ENCODE measurements around the gene ATP9A.
"Not testable (repeated sequence)": the region's sequence is repeated elsewhere in the genome, so short reads cannot be mapped to it uniquely, and the experiment has no call there.

The ATP9A gene

DNA sequence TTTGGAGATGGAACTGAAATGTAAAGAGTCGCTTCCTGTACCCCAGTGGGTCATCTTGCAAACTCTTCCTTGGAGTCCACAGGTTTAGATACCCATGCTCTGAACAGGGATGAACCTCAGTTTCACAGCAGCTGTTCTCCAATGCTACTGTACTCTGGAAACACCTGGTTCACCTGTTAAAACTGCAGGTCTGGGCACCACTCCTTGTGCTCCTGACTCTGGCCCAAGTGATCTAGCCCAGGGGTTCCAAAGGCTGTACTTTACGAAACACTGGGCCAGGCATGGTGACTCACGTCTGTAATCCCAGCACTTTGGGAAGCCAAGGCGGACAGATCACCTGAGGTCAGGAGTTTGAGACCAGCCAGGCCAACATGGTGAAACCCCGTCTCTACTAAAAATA, 102.1 kb downstream of the ATP9A start:
- Histone ChIP-seq H3K27ac (no peak overlapping the region), H3K4me3 (no peak overlapping the region)

DNA sequence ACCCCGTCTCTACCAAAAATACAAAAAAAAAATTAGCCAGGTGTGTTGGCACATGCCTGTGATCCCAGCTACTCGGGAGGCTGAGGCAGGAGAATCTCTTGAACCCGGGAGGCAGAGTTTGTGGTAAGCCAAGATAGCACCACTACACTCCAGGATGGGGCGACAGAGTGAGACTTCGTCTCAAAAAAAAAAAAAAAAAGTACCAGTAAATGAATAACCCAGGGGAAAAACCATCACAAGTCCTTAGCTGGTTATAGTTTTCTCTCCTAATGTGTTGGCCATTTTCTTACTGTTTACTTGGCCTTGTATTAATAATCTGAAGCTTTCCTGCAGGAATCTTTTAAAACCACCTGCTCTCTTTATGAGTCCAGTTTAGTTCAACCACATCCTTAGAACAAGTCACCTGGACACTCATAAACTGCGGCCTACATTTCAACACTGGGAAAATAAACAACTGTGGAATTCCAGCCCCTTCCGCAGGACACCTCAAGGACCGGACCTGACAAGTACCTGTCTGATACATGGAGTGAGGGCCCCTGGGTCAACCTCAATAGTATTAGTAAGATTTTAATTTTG, 102.6 kb downstream of the ATP9A start:
- Histone ChIP-seq H3K27ac (no peak overlapping the region), H3K4me3 (no peak overlapping the region)

DNA sequence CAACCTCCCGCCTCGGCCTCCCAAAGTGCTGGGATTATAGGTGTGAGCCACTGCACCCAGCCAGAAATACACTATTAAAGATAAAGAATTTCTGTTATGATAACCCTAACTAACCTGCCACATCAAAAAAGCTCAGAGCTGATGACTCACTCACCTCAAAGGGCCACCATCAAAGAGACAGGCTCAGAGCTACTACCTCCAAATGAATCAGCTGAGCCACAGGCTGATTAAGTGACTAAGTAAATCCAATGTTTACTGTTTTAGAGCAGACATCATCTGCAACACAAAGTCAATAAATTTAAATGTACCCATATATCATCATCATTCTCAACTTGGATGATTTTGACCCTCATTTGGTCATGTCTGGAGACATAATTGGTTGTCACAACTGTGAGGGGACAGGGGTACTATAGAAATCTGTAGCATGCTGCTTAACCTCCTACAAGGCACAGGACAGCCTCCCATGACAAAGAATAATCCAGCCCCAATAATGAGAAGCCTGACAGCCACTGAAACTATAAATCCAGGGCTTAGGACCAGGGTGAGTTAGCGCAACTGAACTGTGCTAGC, 106.5 kb downstream of the ATP9A start:
- H3K27ac ChIP-seq = peak overlapping the region in 1 of 21 experiments; percentile 47
- no peak overlapping the region for H3K4me3 ChIP-seq

DNA sequence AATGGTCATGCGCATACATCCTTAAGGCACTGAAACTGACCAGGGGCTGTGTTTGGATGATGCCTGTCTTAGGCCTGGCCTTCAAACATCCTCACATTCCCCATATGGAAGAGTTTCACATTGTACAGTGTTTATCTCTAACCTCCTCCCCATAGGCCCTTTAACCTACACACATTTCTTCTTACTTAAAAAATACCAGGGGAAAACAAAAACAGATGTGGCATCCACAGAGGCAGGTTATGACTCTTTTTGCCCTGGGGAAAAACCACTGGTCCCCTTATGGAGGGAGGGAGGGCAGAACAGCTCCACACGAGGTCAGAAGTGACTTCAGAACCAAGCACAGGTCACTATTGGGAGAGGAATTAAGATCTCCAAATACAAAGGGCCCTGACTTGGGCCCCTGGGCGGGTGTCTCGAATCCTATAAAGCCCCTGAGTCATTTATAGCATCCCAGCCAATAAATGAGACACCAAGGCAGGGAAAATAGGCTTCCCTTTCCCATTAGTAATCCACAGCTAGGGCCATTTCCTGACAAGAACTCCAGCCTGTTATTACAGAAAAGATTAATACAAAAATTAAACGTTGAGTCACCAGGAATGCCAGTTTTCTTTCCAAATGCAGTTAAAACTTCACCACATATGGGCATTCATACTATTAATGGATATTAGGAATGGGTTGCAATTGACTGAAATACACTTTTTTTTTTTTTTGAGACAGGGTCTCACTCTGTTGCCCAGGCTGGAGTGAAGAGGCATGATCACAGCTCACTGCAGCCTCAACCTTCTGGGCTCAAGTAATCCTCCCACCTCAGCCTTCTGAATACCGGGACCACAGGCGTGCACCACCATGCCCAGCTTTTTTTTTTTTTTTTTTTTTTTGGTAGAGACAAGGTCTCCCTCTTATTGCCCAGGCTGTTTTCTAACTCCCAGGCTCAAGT, 107.2 kb downstream of the ATP9A start:
- no peak overlapping the region for H3K4me3 ChIP-seq
- peak overlapping the region in 7 of 21 experiments; percentile 15 to 62 (median 21) for H3K27ac ChIP-seq

DNA sequence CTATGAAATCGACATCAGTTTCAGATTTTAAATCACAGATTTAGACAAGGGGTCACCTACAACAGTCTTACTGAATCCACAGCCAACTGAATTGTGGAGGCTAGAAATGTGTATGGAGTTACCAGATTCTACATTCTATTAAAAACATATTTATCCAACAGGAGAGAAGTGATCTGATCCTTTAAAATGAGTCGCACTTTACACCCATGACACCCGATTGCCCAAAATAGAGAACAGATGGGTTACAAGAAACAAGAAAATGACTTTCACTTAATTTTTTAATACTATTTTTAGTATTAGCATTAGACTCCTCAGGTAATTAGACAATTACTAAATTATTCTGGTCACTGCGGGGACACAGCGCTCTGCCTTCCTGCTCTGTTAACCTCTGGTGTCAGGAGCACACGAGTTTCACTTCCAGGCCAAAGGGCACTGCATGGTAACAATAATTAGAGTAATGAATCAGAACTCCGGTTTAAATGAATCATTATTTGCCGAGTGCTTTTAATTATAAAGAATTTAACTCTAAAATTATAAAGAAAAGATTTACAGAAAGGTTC, 108.6 kb downstream of the ATP9A start:
- H3K4me3 ChIP-seq = no peak overlapping the region
- peak overlapping the region in 1 of 21 experiments; percentile 2 for H3K27ac ChIP-seq

DNA sequence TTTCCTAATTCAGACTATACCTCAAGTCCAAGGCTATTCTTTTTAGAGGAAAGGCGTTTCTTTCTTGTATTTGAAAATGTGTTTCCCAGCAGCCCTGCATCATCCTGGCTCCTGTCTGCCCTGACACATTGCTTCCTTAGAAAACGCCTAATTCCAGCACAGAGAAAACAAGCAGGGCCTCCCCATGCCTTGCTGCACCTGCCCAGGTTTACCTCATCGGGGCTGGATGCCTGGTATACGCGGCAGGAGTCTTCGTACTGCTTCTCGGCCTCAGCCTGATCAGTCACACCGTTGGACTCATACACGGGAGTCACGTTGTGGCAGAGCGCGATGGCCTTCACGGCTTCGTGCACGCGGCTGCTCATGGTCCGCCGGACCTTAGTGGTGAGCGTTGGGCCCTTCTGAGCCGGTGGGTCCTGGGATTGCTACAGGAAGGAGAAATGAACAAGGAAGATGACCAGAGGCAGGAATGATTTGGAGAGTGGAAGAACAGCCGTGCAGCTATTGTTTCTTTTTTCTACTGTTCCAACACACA, 111.4 kb downstream of the ATP9A start:
- Histone ChIP-seq H3K4me3 (no peak overlapping the region), H3K27ac (no peak overlapping the region)

DNA sequence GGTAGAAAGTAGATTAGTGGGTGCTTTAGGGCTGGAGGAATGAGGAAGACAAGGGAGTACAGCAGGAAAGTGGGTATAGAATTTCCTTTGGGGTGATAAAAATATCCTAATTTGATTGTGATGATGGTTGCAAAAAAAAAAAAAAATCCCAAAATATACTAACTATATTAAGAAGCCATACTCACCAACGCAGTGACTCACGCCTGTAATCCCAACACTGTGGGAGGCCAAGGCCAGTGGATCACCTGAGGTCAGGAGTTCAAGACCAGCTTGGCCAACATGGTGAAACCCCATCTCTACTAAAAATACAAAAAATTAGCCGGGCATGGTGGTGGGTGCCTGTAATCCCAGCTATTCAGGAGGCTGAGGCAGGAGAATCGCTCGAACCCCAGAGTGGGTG, 112.1 kb downstream of the ATP9A start:
- H3K27ac ChIP-seq = not testable (repeated sequence)

DNA sequence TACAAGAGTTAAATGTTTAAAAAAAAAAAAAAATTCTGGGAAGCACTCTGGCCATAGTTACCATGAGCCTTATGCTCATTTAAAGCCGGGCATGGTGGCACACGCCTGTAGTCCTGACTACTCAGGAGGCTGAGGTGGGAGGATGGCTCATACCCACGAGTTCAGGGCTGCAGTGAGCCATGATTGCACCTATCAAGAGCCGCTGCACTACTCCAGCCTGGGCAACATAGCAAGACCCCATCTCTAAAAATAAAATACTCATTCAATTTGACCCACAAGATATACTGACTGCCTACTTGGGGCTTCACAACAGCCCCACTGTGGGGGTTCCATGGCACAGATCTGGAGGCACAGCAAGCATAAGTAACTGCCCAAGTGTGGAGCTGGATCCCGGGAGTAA, 113.7 kb downstream of the ATP9A start:
- Histone ChIP-seq H3K27ac (no peak overlapping the region), H3K4me3 (no peak overlapping the region)

More for the DNA sequence above, 112.1 kb downstream of the ATP9A start:
- H3K4me3 ChIP-seq = not testable (repeated sequence)

DNA sequence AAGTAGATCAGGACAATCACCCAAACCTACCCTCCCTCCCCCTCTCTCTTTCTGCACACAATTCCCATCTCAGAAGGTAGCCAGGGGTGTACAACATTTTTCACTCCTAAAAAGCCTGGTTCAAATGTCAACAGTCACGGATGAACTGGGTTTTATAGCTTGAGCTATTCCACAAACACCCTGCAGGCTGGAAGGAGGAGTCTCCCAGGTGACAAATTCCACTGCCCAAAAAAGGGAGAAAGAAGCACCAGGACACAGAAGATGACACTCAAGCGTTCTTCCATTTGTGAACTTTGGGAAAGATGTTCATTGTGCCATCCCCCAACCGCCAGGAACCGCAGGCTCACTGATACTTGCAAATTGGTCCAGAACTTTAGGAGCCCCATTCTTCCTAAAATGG, 114.1 kb downstream of the ATP9A start:
- Histone ChIP-seq H3K27ac (no peak overlapping the region), H3K4me3 (no peak overlapping the region)

DNA sequence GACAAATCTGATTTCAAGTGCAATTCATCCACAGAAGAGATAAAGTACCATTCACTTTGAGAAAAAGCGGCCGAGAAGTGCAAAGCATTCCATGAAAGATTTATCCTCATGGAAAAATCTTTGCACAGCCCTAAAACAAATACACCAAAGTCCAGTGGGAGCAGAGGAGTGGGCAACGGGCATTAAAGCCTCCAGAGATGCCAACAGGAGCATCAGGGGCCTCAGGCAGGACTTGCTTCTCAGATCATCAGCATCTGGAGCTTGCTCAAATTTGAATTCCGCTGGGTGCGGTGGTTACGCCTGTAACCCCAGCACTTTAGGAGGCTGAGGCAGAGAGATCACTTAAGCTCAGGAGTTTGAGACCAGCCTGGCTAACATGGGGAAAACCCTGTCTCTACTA, 115.0 kb downstream of the ATP9A start:
- Histone ChIP-seq H3K4me3 (no peak overlapping the region), H3K27ac (no peak overlapping the region)

DNA sequence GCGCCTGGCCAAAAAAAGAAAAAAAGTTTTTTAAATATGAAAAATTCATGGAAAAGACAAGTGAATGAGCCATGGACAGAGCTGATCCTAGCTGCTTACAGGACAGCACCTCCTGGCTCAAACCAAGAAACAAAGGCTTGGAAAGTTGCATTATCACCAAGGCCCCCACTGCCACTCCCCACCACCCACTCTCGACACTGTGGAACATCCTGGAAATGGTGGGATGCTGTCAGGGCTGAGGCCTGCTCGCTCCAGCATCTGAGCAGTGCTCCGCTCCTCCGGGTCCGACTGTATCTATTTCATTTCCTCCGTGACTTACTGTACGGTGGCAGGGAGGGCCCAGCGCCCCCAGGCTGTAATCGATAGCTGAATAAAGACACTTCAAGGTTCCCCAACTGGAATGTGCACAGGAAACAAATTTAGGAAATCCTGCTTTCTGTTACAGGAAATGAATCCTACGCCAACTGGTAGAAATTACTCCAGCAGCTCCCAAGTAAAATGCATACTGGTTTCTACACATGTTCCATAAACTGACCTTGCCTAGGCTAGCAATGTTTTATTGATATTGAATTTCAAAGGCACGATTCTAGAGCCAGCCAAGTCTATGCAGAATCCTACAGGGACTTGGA, 116.2 kb downstream of the ATP9A start:
- no peak overlapping the region for H3K4me3 ChIP-seq
- no peak overlapping the region for H3K27ac ChIP-seq

DNA sequence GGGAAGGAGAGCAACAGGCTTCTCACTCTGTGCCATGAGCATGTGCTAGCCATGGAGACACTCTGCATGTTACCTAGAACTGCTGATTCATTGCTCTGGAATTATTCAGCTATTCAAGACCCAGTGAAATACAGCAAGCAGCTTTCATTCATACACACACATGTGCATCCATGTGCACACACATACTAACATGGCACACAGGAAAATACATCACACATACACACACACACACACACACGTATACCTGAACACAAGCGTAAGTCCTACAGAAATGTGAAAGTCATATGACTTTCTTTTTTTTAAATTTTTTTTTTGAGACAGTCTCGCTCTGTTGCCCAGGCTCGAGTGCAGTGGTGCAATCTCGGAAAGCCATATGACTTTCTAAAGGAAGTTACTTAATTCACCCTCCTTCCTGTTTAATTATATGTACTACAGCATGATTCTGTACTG, 117.5 kb downstream of the ATP9A start:
- no peak overlapping the region for H3K27ac ChIP-seq
- H3K4me3 ChIP-seq = no peak overlapping the region

DNA sequence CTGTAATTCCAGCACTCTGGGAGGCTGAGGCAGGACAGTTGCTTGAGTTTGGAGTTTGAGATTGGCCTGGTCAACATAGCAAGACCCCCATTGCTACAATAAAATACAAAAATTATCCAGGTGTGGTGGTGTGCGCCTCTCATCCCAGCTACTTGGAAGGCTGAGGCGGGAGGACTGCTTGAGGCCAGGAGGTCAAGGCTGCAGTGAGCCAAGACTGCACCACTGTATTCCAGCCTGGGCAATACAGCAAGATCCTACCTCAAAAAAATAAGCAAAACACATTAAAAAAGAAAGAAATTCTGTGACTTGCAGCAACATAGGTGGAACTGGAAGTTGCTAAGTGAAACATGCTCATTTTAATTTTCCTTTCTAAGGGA, 119.6 kb downstream of the ATP9A start:
- Histone ChIP-seq H3K27ac (no peak overlapping the region), H3K4me3 (no peak overlapping the region)

DNA sequence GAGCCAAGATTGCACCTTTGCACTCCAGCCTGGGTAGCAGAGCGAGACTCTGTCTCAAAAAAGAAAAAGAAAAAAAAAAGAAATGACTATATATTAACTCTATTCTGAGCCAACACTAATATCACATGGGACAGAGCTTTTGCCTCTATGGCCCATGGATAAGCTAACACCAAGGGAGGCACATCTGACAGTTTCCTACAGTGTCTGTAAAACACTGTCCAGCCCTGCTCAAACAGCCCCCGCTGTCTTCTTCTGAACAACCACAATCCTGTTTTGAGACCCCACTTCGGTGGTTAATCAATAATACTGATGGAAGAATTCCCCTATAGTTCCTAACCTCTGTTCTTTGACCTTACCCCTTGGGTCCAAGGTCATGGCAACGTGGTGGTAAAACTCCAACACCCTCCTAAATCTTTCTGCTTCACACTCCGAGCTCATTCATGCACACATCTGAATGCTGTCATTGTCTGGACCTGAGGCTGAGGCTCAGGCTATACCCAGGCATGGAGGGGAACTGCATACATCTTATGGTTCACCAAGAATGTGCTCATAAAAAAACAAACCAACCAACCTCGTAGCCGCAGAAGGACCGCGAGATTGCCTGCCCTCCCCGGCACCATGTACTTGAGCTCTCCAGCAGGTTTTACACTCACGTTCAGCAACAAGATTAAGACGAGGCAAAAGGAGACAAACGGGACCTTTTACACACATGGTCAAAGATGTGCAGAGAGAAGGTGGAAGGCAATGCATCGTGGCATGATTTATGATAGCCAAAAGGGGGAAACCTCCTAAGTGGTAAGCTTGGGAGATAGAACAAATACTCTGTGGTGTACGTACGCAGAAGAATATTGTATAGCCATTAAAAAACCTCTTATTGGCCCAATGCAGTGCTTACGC, 120.3 kb downstream of the ATP9A start:
- Histone ChIP-seq H3K27ac (no peak overlapping the region), H3K4me3 (no peak overlapping the region)

DNA sequence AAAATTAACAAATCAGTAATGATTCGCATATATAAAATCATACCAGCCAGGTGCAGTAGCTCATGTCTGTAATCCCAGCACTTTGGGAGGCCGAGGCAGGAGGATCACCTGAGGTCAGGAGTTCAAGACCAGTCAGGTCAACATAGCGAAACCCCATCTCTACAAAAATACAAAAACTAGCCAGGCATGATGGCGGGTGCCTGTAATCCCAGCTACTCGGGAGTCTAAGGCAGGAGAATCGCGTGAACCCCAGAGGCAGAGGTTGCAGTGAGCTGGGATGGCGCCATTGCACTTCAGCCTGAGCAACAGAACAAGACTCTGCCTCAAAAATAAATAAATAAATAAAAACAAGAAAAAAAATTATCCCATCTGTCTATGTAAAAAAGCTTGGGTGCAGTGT, 124.4 kb downstream of the ATP9A start:
- H3K27ac ChIP-seq, H3K4me3 ChIP-seq: not testable (repeated sequence)

DNA sequence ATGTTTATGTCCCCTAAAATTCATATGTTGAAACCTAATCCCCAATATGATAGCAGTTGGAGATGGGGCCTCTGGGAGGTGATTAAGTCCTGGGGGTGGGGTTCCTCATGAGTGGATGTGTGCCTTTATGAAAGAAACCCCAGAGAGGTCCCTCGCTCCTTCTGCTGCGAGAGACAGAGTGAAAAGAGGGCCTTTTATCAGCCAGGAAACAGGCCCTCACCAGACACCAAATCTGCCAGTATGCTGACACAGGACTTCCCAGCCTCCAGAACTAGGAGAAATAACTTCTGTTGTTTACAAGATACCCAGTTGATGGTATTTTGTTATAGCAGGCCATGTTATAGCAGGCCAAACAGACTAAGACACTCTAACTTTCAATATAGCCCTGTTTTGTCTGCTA, 124.8 kb downstream of the ATP9A start:
- H3K4me3 ChIP-seq = no peak overlapping the region
- H3K27ac ChIP-seq = no peak overlapping the region

DNA sequence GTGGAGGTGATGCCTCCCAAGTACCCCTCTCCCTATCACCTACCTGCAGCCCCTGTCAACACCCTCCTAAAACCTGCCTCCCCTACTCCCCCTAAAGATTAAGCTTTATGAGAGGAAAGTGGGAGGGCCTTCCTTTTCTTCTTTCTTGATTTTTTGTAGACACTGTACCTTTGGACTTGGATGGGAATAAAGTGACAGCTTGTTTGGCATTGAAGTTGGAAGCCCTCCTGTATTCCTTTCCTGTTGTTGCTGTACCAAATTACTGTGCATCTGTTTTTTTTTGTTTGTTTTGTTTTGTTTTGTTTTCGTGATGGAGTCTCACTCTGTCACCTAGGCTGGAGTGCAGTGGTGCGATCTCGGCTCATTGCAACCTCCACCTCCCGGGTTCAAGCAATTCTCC, 126.3 kb downstream of the ATP9A start:
- H3K4me3 ChIP-seq = no peak overlapping the region
- H3K27ac ChIP-seq = no peak overlapping the region

DNA sequence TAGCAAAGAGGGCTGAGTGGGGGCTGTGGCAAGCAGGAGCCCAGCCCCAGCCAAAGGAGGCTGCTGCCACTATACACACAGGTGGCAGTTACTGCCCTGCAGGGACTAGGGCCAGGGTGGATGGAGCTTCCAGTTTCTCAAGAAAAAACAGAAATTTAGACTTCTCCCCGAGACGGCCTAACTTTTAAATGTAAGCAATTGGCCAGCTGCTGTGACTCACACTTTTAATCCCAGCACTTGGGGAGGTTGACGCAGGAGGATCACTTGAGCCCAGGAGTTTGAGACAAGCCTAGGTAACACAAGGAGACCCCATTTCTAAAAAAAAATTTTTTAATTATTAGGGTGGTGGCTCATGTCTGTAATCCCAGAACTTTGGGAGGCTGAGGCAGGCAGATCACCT, 127.4 kb downstream of the ATP9A start:
- Histone ChIP-seq H3K4me3 (no peak overlapping the region), H3K27ac (no peak overlapping the region)

DNA sequence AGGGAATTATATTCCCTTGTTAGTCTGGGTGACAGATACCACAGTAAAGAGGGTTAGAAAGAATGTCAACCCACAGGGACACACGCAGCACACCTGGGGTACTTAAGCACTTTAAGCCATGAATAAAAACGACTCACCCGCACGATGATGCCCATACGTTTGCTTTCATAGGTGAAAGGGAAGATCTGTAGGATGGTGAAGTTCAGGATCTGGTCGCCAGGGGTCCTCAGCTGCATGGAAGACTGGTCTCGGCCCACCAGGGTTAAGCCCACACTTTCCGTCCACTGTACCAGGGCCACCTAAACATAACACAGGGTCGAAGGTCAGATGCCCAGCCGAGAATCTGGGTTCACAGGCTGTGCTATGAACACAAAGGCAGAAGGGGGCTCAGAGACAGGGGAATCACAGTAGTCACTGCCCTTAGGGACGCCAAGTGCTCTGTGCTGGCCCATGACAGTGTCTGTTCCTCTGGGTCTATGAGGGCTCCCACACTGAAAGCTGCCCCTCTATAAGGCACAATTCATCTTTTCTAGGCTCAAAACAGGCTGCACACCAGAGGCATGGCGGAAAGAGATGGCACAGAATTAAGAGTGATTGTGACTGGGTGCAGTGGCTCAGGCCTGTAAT, 128.9 kb downstream of the ATP9A start:
- H3K4me3 ChIP-seq = no peak overlapping the region
- no peak overlapping the region for H3K27ac ChIP-seq
